SK-N-MC (cell line): ENCODE measurements around the gene OSBPL1A.

Experiments
- EZH2 ChIP-seq: fragments of 200-600 bp; sonication (generic); IDR thresholded peaks from one replicate; pipeline ENCODE4 v1.6.1; 2017; ENCODE audit warnings: antibody characterized with exemption
- POLR2AphosphoS5 ChIP-seq: IDR thresholded peaks from 2 replicates; pipeline ENCODE4 v1.6.1; 2012; ENCODE audit warnings: mild to moderate bottlenecking, low read depth, low read length, borderline replicate concordance

- TF ChIP-seq POLR2AphosphoS5, result no peak
- TF ChIP-seq EZH2, result no peak
These were observed 31.1 kb upstream of the OSBPL1A start for GRCh38 chr18:24428709-24429108.
